Transverse colon (tissue), 3 donors: ENCODE measurements around the gene FGF7.
A peak's percentile ranks its signal among the peaks of the same experiment; 100 is the strongest.

Experiments
- EP300 ChIP-seq: sonication (generic); formaldehyde crosslinking; IDR thresholded peaks from one replicate; pipeline ENCODE4 v1.6.1; 2017; ENCODE audit warnings: antibody characterized with exemption, low read depth
- POLR2A ChIP-seq: fragments of 450-650 bp; IDR thresholded peaks from one replicate; pipeline ENCODE4 v1.6.1; 2016; ENCODE audit warnings: antibody characterized with exemption, mild to moderate bottlenecking, moderate library complexity
- TF ChIP-seq, protein P1 (sequence below), 5 experiments: fragments of 200-600 bp in 3 of 5; fragments of 450-650 bp in 2 of 5; sonication (generic) in 3 of 5; IDR thresholded peaks; 1 replicate in 2 of 5; 2 replicates in 3 of 5; pipeline ENCODE4 v1.5.1; 2016 to 2017; ENCODE audit warnings: antibody characterized with exemption in 5 of 5, inconsistent platforms in 3 of 5, mild to moderate bottlenecking in 2 of 5, moderate library complexity in 1 of 5

DNA sequence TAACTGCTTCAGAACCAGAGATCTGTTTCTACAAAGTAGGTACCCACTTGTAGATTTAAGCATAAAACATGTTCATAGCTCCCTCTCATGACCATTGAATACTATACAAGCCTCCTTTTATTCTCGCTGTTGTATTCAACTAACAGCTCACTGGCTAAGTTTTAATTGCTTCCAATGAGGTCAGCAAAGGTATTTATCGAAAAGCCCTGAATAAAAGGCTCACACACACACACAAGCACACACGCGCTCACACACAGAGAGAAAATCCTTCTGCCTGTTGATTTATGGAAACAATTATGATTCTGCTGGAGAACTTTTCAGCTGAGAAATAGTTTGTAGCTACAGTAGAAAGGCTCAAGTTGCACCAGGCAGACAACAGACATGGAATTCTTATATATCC, at the start of gene FGF7:
- TF ChIP-seq, protein P1, sequence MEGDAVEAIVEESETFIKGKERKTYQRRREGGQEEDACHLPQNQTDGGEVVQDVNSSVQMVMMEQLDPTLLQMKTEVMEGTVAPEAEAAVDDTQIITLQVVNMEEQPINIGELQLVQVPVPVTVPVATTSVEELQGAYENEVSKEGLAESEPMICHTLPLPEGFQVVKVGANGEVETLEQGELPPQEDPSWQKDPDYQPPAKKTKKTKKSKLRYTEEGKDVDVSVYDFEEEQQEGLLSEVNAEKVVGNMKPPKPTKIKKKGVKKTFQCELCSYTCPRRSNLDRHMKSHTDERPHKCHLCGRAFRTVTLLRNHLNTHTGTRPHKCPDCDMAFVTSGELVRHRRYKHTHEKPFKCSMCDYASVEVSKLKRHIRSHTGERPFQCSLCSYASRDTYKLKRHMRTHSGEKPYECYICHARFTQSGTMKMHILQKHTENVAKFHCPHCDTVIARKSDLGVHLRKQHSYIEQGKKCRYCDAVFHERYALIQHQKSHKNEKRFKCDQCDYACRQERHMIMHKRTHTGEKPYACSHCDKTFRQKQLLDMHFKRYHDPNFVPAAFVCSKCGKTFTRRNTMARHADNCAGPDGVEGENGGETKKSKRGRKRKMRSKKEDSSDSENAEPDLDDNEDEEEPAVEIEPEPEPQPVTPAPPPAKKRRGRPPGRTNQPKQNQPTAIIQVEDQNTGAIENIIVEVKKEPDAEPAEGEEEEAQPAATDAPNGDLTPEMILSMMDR (IDR thresholded peaks at IDR 0.05): no peak
- TF ChIP-seq EP300: no peak
- TF ChIP-seq POLR2A: peak; percentile 51
